GM21447 (cell line): Measurements from ENCODE around the gene RNASE12.
"Not testable (repeated sequence)": the region's sequence is repeated elsewhere in the genome, so short reads cannot be mapped to it uniquely, and the experiment has no call there.

Source experiments
- ATAC-seq: cut with Tn5 transposase; IDR thresholded peaks from one replicate; pipeline ENCODE4 v1.9.1; 2021; ENCODE audit not compliant: unreplicated experiment

Gene RNASE12

DNA sequence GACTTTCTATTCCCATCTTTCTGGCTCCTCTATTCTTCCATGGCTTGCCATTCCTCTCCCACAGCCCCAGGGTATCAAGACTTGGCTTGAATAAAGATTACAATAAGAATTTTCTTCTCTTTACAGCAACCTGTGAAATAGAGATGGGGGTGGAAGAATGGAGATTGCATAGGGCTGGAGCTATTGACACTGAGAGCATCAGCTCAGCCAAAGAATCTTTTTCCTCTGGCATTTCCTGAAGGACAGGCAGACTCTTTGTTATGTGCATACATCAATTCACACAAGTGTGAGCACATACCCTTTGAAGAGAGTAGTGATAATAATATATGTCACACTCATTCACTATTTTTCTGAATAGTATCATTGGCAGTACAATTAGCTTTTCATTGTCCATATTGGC, 8.0 kb downstream of the RNASE12 start:
- no peak for ATAC-seq

DNA sequence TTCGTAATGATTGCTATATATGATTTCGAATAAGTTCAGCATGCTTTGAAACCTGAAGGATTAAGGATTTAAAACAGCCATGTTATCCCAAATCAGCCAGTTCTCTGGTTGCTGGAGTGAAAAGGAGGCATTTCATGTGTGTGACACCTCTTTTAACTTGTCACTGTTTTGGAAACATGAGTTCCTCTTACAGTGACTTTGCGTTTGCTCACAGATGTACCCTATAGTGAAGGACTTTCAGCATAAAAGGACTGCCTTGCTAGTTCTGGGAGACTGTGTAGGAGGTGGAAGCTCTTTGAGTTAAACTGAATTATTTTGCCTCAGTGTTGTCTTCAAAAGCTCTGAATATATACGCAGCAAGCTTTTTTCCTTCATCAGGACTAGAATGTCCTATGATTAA, 10.9 kb downstream of the RNASE12 start:
- ATAC-seq, result no peak

DNA sequence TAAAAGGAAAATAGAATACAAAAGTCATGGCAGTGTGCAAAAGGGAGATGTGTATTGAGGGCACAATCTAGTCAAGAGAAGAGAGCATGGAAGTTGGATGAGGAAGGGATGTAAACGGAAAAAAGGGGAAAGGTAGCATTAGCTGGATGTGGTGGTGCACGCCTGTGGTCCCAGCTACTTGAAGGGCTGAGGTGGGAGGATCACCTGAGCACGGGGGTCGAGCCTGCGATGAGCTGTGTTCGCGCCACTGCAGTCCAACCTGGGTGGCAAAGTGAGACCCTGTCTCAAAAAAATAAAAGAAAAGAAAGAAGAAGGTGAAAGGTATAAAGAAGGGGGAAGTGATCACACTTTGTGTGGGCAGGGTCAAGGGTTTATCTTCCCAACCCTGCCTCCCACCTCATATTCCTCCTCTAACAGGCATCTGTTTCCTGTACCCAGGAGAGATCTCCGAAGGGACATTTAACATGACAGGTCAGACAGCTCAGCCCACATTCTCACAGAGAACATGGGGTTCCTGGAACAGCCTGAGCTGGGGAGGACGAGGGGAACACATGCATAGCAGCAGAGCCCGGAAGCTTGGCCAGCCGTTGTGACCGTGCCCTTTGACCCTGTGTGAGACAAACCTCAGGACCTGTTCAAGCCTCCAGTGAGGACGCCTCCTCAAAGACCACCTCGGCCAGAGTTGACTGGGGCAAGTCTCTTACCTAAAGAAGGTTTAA, 12.2 kb downstream of the RNASE12 start:
- no peak for ATAC-seq

DNA sequence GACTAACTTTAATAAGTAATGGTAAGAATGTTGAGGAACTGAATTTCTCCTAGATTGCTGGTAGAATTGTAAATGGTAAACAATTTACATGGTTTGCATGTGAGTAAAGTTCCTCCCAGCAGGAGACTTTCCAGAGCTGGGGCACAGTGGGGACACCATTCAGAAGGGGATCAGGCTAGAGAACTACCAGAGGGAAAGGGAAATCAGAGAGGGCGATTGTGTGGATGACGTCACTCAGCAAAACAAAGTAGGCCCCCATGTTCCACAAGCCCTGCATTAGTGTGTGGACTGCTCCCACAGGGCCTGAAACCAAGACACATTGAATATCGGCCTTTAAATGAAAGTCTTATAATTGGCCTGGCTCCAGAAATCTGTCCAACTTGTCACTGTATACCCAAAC, 12.9 kb downstream of the RNASE12 start:
- ATAC-seq, result no peak

DNA sequence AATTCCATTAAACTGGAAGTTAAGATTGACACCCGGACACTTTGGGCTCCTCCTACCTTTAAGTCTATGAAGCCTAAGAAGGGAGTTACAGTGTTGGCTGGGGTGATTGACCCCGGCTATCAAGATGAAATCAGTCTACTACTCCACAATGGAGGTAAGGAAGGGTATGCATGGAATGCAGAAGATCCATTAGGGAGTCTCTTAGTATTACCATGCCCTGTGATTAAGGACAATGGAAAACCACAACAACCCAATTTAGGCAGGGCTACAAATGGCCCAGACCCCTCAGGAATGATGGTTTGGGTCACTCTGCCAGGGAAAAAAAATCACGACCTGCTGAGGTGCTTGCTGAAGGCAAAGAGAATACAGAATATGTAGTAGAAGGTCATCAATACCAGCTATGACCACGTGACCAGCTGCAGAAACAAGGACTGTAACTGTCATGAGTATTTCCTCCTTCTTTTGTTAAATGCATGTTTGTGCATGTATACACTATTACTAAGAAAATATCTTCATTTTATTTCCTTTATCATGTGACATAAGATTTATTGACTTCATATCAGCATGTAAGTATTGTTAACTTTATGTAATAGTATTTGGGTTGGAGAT, 18.7 kb downstream of the RNASE12 start:
- not testable (repeated sequence) for ATAC-seq

DNA sequence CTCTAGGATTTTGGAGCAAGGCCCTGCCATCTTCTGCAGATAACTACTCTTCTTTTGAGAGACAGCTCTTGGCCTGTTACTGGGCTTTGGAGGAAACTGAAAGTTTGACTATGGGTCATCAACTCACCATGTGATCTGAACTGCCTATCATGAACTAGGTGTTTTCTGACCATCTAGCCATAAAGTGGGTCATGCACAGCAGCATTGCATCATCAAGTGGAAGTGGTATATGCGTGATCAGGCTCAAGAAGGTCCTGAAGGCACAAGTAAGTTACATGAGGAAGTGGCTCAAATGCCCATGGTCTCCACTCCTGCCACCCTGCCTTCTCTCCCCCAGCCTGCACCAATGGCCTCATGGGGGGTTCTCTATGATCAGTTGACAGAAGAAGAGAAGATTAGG, 20.5 kb downstream of the RNASE12 start:
- ATAC-seq, result not testable (repeated sequence)

DNA sequence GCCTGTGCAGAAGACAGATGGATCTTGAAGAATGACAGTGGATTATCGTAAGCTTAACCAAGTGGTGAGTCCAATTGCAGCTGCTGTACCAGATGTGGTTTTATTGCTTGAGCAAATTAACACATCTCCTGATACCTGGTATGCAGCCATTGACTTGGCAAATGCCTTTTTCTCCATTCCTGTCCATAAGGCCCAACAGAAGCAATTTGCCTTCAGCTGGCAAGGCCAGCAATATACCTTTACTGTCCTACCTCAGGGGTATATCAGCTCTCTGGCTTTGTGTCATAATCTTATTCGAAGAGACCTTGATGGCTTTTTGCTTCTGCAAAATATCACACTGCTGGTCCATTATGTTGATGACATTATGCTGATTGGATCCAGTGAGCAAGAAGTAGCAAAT, 21.3 kb downstream of the RNASE12 start:
- ATAC-seq, result not testable (repeated sequence)

DNA sequence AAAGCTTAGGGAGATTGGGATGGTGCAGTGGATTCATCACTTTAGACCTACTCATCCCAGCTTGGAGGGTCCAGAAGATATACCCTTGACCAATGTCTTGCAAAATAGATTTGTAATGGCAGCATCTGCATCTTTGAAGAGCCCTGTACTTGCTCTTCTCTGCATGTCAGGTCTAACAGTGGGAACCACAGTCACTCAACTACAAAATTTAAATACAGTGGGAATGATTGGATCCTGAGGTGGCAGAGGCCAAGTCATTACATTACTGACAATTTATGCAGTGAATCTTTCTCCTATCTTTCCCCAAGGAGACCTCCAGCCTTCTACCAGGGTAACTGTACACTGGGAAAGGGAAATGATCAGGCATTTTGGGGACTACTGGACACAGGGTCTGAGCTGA, 22.1 kb downstream of the RNASE12 start:
- ATAC-seq, result no peak

DNA sequence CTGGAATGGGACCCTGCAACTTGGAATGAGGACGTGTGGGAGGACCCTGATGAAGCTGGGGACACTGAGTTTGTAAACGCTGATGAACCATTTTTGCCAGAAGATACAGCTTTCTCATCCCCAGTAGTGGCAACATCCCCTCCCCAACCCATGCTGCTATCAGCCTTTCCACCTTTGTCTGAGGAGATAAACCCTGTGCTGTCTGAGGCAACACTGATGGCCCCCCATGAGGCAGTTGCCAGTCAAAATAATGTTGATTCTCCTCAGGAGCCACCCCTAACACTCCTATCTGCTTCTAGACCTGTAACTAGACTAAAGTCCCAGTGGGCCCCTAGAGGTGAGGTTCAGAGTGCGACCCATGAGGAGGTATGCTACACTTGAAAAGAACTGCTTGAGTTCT, 22.8 kb downstream of the RNASE12 start:
- ATAC-seq, result no peak

DNA sequence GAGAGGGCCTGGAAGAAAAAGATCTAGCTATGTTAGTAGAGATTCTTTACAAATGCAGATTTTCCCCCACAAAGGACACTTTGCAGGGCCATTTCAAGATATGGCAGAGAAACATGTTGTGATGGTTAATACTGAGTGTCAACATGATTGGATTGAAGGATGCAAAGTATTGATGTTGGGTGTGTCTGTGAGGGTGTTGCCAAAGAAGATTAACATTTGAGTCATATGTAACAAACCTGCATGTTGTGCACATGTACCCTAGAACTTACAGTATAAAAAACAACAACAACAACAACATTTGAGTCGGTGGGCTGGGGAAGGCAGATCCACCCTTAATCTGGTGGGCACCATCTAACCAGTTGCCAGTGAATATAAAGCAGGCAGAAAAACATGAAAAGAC, 24.0 kb downstream of the RNASE12 start:
- not testable (repeated sequence) for ATAC-seq

DNA sequence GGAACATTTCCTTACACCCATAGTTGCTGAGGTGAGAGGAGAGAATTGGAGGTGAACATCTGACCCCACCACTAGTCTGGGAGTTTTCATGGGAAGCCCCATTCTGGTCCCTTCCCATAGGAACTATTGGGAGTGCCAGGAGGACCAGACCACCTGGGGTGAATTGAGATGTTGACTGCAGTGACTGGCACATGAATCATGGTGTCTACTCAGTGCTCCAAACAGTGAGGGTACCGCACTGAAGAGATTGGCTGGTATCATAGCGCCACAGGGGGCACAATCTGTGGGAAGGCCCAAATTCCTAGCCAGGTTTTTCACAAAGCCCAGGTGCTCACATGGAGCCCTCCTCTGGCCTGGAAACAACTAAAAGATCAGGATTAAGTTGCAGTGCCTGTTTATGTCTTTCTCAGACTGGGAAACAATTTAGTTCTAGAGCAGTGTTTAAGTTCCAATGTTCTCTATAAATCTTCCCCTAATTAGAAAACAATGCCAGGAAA, 26.6 kb downstream of the RNASE12 start:
- ATAC-seq, result no peak

DNA sequence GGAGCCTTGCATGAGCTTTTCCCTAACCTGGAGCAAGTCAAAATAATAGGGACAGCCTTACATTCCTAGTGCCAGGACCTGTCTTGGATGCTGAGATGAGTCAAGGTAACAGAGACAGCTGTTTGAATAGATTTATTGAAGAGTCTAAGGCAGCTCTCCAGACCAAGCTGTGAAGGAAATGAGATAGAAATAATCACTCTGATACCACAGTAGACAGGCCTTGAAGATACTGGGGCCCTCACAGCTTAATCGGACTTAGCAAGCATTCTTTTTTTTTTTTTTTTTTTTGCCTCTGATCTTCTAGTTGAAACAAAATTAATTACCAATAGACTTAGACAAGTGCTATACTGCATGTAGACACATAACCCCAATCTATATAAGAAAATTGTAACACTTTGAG, 27.2 kb downstream of the RNASE12 start:
- ATAC-seq, result no peak

DNA sequence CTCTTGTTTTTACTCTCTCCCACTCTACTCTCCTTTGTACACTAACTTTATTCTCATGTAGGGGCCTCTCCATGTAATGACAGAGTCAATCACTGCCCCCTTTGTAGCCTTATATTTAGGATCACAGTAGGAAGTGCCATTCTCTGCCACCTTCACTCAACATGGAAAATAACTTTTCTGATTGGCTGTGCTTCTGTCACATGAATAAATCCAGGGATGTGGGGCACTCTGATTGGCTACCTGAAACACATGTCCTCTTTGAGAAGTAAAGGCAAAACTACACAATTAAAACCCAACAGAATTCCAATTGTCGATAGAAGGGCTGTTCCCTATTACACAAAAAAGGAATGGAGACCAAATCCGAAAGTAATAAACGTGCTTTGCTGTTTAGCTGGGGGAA, 30.2 kb downstream of the RNASE12 start, which contains the start of gene RNASE9:
RNASE9 (minus strand) TSS at position 87 of the 400 bp plus-strand sequence.
- no peak for ATAC-seq

DNA sequence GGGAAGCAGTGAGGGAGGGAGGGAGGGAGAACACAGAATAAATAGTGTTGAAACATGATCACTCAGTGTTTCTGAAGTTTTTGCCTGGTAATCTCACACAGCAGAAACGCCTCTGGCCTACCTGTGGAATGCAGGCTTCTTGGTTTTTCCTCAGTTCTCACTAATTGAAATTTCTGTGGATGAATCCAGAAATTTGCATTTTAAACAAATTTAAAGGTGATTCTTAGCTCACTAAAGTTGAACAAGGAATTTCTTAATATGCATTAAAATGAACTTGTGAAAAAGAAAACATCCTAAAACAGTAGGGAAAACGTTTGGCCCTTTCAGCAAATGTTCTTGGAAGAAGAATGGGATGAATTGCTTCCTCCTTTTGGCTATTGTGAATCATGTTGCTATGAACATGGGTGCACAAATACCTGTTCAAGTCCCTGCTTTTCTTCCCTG, 31.7 kb downstream of the RNASE12 start:
- ATAC-seq, result no peak

DNA sequence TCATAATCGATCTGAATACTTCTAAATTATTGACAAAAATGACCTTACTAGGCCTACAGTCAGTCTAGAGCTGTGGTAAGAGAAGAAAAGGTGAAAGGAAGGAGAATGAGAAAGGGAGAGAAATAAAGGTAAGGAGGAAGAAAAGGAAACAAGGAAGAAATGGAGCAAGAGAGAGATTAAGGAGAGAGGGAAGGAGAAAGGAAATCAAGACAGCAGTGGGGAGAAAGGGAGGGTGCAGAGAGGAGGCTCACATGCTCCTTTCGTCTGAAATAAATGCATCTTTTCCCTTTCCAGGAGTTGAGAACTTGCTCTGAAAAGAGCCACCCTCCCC, 34.0 kb downstream of the RNASE12 start:
- no peak for ATAC-seq

DNA sequence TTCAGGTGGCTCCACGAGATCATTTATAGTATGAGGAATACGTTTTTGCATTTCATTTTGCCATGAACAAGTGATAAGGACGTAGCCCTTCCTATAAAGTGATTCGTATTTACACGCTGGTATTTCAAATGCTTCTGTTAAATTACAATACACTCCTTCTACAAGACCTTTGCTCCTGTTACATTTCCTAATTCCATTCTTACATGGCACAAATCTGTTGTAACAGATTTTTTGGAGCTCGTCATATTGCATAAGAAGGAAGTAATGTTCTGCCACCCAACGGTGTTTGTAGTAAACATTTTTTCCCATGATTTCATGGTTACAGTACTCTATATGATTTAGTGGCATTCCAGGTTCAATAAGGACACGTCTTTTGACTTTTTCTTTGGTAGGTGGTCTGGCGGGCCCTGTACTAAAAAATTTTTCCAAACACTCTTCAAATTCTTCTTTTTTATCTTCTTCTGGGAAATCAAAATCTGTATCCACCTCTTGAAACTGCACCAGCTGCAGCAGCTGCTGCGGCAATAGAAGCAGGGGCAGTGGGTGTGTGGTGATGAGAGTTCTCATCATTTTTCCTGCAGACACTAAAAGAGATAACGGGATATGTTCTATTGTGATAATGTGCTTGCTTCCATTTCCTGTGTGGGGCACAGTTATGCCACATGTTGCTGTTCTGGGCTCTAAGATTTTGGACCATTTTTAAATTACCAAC, 34.5 kb downstream of the RNASE12 start:
- ATAC-seq, result no peak

DNA sequence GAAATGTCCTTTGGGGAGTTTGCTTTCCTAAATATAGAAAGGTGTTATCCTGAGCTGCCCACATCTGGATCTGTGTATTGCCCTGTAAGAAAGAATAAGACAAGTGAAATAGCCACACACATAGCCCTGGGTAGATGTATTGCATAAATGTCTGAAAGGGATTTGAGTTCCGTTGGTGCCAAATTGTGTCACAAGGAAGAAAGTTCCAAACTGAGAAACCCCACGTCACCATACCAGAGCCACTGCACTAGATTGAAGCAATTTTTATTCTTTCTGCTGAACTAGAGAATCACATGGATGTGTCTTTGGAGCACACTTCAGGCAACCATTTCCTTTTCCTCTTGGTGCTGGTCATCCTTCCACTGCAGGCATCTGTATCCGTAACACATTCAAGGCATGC, 35.3 kb downstream of the RNASE12 start:
- no peak for ATAC-seq

DNA sequence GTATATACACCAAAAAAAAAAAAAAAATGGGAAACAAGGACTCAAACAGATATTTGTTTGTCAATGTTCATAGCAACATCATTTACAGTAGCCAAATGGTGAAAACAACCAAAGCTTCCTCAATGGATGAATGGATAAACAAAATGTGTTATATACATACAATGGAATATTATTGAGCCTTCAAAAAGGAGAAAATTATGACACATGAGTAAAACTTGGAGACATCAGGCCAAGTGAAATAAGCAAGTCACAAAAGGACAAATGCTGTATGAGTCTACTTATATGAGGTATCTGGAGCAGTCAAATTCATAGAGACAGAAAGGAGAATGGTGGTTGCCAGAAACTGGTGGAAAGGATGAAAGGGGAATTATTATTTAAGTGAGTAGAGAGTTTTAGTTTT, 38.2 kb downstream of the RNASE12 start:
- no peak for ATAC-seq

DNA sequence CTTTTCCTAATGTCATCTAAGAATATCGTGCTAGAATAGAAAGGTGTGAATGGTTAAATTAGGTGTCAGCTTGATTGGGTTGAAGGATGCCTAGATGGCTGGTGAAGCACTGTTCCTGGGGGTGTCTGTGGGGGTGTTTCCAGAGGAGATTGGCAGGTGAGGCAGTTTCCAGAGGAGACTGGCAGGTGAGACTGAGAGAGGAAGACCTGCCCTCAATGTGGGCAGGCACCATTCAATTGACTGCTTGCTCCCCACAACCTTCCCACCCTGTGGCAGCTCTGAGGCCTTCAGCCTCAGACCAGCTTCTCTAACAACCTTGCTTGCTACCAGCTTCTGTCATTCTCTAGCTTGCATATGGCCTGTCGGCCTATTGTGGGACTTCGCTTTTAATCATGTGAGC, 39.6 kb downstream of the RNASE12 start:
- ATAC-seq, result no peak

DNA sequence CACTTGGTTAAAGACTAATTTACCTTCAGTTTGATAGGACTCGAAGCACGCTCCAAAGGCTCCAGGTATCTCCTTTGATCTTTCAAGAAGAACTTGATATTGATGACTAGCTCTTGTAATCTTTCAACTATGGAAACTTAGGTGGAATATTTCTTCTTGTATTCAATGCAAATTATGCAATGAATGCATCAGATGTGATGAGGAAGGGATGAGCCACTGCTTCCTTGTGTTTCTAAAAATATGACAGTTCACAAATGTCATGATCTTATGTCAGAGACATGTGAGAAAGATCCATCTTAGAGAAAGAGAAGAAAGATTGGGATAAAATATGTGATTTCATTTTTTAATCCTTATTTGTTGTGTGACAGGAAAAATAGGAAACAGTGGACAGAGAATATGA, 40.2 kb downstream of the RNASE12 start:
- no peak for ATAC-seq

DNA sequence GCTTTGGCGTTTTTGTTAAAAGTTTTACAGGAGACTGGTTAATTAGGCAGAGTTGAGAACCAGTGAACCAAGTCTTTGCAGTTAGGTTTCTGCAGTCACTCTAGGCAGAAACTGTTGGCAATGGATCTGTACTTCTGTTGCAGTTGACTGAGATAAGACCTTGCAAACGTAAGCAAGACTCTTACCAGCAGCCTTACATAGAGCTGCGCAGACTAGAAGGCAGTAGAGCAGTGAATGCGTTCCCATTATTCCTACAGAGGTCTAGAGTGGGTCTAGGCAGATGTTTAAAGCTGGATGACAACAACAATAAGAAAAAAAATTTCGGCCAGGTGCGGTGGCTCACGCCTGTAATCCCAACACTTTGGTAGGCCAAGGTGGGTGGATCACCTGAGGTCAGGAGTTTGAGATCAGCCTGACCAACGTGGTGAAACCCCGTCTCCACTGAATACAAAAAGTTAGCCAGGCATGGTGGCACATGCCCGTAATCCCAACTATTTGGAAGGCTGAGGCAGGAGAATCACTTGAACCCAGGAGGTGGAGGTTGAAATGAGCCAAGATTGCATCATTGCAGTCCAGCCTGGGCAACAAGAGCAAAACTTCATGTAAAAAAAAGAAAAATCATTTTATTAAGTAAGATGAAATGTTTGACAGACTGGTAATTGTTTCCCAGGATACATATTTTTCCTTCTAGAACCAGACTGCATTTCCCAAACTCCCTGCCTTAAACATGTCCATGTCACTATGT, 42.6 kb downstream of the RNASE12 start:
- no peak for ATAC-seq
